GM19463 (cell line): ENCODE results near the gene CLN5.
"Not testable (repeated sequence)": the region's sequence is repeated elsewhere in the genome, so short reads cannot be mapped to it uniquely, and the experiment has no call there.

ENCODE experiments used
- ATAC-seq: cut with Tn5 transposase; IDR thresholded peaks from one replicate; pipeline ENCODE4 v1.9.1; 2021; ENCODE audit warnings: mild to moderate bottlenecking, moderate library complexity; ENCODE audit not compliant: unreplicated experiment

CLN5 gene

DNA sequence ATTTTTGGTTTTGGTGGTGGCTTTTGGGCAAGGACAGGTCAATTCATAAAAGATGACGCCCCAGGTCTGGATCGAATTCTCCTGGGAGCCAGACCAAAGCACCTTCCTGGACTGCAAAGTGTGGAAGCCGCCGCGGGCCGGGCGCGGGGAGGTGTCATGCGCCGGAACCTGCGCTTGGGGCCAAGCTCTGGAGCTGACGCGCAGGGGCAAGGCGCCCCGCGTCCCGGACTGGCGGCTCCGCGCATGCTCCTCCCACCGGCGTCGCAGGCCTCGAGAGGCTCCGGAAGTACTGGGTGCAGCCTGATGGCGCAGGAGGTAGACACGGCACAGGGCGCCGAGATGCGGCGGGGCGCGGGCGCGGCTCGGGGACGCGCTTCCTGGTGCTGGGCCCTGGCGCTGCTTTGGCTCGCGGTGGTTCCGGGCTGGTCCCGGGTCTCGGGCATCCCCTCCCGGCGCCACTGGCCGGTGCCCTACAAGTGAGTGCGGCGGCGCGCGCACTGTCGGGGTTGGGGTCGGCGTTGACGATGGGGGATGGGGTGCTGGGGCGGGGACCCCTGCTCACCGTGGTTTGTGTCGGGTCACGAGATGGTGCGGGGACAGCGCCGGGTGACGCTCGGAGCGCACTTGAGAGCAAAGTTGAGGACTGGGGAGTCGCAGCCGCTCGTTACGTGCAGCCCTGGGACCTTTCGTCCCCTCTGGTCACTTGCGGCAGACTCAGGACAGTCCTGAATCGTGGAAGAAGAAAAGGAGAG, at the start of gene CLN5:
CLN5 (plus strand) TSS at position 286 of the 752 bp plus-strand sequence; CDS start at position 304, 18 bp downstream.
- peak; percentile 92 for ATAC-seq

DNA sequence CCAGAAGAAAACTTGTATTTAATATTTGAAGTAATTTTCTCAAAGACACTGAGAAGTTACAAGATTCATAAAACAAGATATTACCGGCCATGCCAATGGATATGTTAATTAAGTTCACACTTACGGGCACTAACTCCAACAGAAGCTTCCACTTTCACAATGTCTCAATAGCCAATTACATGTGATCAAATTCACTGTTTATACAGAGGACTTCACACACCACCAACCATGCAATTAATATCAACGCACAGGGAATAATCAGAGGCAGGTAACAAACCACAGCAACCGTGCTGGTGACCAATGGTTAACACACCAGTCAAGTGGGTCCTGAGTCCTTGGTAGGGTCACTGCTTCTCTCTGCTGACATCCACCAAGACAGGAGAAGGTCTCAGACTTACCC, 49.5 kb upstream of the CLN5 start:
- no peak for ATAC-seq

DNA sequence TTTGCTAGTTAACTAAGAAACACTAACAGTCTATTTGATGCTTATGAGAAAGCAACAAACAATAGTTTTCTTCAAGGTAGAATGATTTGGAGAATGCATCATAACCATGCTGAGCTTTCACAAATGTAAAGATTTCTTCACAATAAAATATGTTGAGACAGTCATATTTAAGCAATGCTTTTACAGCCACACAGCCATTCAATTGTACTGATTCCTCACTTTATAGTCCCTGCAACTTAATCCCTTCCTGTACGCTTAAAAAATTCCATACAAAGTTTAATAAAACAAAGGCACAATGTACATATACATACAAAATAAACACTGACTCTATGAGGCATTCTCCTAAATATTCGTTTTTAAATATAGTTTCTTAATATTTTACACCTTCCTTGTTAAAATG, 48.2 kb upstream of the CLN5 start:
- ATAC-seq = no peak

DNA sequence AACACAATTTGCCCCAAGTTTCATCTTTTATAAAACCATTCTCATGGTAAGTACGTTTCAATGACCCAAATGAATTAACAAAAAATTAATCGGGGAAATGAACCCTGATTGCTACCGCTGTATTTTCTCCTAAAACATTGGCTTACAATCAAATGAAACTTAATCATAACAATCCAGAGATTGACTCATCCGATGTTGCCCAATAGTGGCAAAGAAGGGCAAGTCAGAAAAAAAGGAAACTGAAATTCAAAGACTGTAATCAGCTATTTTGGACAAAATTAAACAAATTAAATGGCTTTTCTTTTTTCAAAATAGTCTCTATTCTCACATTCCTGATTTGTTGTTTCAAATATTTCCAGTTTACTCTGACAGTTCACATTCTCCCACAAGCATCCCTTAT, 47.4 kb upstream of the CLN5 start:
- ATAC-seq = no peak

DNA sequence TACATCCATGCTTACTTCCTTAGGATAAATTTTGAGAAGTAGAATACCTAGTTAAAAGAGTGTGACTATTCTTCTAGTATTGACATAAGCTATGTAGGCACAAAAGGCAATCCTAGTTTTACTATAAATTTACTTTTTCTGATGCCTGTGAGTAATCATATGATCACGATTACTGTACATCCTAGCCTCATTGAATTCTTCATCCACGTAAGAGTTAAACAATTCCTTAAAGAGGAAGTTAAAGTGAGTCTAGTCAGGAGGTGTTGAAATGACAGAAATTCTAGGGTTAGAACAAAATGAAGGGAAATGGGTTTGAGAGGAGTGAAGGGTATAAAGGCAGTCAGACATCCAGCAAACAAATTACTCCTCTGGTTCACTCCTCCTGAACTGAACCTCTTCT, 43.7 kb upstream of the CLN5 start, which contains the start of gene ACOD1:
ACOD1 (plus strand) TSS at position 363 of the 400 bp plus-strand sequence. CDS start 48 bp downstream, outside the sequence.
- no peak for ATAC-seq

DNA sequence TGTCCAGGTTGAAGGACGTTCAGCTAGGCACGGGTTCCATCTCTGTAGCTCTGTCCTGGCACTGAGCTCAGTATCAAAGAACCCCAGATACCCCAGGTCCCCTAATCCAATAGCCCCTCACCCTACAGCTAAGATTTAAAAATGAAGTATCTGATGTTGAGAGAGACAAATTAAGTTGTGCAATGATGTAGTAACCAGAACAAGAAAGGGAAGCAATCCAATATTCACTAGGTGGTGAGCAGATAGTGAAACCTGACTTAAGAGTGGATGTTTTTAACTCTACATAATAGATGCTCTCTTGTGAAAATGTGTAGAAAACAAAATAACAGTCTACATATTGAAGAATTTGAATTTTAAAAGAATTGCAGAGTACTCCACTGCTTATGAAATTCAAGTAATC, 41.8 kb upstream of the CLN5 start:
- no peak for ATAC-seq

DNA sequence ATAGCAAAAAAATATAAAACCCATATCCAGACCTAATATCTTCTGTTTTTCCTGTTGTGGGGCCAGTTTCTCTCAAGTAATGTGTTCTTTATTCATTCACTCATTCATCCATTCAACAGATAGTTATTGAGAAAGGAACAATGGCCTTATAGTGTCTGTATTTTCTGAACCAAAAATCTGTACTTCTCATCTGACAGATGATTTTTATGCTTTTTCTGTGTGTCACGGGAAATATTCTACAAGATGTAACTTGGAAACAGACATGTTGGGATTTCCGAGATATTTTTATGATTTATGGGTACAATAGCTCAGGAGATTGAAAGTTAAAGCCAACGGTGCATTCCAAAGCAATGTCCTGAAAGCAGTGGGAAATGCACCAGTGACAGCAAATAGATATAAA, 37.9 kb upstream of the CLN5 start:
- no peak for ATAC-seq

DNA sequence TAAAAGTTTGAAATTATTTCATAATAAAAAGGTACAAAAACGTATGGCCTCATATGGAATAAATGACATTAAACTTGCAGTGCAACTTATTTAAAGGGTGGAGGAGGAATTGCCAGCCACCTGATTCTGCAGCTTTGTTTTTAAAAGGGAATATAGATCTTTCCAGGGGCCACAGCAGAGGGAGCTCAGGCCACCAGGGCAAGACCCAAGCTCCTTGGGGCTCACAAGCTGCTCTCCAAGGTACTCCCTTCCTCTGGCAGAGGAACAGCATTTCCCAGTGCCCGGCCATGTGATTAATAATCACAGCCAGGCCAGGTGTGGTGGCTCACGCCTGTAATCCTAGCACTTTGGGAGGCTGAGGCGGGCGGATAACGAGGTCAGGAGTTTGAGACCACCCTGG, 37.3 kb upstream of the CLN5 start:
- no peak for ATAC-seq

DNA sequence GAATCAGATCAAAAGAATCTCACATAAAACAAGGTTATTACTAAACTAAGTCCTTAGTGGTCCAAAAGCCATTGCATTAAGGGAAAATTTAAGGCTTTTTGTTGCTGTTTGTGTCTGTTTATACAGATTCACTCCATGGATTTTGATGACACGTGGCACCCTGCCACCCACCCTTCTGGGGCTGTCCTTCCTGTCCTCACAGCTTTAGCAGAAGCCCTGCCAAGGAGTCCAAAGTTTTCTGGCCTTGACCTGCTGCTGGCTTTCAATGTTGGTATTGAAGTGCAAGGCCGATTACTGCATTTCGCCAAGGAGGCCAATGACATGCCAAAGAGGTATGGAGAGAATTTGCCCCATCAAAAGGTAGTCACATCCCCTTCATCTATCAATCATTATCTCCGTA, 36.7 kb upstream of the CLN5 start:
- no peak for ATAC-seq

DNA sequence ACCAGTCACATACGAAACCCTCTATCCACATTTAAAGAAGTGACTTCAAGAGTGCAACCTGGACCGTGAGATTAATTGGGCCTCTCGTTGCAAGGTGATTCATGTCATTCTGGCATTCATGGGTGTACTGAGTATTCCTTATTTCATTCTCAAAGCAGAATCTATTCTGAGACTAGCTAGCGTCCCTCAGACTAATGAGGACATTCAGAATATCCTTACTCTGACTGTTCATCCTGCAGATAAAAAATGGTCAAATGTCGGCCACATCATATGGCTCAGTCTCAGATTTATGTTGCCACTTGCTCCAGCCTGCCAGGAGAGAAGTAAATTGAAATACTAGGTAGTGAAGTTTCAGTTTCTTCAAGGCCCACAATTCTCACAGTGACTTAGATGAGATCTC, 36.2 kb upstream of the CLN5 start:
- ATAC-seq = no peak

DNA sequence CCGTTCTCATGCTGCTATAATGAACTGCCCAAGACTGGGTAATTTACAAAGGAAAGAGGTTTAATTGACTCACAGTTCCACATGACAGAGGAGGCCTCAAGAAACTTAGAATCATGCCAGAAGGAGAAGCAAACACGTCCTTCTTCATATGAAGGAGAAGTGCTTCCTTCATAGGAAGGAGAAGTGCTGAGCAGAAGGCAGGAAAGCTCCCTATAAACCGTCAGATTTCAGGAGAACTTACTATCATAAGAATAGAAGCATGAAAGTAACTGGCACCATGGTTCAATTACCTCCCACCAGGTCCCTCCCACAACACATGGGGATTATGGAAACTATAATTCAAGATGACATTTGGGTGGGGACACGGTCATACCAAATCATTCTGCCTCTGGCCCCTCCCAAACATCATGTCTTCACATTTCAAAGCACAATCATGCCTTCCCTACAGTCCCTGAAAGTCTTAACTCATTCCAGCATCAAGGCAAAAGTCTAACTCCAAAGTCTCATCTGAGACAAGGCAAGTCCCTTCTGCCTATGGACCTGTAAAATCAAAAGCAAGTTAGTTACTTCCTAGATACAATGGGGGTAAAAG, 32.9 kb upstream of the CLN5 start:
- no peak for ATAC-seq

DNA sequence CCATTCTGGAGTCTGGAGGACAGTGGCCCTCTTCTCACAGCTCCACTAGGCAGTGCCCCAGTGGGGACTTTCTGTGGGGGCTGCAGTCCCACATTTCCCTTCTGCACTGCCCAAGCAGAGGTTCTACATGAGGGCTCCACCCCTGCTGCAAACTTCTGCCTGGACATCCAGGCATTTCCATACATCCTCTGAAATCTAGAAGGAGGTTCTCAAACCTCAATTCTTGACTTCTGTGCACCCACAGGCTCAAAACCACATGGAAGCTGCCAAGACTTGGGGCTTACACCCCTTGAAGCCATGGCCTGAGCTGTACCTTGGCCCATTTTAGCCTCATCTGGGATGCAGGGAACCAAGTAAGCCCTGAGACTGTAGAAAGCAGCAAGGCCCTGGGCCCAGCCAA, 32.1 kb upstream of the CLN5 start:
- ATAC-seq = not testable (repeated sequence)

DNA sequence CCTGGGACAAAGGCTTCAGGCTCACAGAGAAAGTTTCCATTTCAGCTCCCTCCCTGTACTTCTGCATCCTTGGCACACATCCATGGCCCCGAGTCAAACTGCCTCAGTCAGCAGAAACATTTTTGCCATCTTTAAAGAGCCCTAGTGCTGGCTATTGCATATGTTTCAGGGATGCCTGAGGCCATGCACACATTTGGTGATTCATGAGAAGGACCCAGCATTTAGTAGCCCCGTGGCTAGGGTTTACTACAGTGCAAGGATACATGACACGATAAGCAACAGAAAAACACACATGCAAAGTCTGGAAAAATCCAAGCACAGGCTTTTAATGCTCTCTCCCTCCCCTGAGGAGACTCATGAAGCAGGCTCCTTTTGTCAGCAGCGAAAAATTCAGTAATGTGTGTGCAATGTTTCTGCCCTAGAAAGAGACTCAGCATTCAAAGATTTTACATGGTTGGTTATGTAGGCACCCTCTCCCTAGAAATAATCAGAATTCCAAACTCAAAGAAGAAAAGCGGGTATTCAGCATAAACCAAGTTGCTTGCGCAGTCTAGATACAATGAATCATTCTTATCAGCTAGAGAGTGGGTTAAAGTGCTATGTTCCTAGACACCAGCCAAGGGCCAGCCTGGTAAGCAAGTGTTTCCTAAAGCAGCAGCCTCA, 26.0 kb upstream of the CLN5 start:
- no peak for ATAC-seq

DNA sequence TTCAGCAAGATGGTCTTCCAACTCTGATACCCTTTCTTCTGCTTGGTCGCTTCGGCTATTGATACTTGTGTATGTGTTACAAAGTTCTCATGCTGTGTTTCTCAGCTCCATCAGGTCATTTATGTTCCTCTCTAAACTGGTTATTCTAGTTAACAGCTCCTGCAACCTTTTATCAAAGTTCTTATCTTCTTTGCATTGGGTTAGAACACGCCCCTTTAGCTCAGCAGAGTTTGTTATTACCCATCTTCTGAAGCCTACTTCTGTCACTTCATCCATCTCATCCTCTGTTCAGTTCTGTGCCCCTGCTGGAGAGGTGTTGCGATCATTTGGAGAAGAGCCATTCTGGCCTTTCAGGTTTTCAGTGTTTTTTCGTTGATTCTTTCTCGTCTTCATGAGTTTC, 24.9 kb upstream of the CLN5 start:
- ATAC-seq = no peak

DNA sequence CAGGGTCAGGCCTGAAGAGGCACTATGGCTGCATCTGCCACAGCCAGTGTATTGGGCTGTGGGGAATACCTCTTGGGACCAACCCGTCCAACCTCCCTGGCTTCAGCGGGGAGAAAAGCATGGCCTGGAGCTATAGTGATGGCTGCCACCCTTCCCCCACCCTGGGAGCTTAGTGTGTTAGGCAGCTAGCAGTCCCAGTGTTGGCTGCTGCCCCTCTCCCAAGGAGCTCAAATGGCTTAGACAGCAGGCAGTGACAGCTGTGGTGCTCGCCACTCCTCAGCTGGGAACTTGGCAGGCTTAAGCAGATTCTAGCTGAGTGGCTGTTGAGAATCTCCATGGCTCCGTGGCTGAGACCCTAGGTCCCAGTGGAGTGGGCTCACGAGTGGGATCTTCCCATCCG, 23.8 kb upstream of the CLN5 start:
- no peak for ATAC-seq

DNA sequence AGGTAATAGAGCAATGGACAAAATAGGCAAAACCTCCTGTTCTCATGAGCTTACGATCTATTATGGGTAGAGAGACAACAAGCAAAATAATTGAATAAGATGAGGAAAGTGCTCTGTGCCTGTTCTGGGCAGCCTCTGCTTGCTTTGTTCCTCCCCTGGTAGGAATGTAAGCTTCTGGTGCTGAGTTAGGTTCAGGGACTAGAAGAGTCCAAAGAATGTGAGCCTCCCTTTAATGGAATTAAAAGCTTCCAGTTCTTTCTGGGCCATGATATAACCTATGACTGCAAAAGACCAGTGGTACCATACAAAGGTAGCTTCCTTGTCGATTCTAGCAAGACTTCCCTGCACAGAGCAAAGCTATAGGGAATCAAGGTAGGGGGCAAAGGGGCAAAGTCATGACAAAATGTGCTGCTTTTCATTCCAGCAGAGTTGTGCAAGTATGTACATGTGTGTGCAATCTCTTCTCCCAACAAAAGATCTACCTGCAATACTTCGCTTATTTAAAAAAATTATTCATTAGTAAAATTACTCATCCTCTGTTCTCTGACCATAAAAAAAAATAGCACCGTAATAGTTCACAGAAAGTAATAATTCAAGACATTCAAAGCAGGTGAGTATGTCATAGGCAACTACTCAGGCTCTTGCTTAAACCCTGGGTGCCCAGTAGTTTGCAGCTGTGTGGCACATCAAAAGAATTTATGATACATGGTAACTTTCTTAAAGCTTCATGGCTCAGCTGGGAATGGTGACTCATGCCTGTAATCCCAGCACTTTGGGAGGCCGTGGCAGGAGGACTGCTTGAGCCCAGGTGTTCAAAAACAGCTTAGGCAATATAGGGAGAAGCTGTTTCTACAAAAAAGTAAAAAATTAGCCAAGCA, 22.2 kb upstream of the CLN5 start:
- no peak for ATAC-seq

DNA sequence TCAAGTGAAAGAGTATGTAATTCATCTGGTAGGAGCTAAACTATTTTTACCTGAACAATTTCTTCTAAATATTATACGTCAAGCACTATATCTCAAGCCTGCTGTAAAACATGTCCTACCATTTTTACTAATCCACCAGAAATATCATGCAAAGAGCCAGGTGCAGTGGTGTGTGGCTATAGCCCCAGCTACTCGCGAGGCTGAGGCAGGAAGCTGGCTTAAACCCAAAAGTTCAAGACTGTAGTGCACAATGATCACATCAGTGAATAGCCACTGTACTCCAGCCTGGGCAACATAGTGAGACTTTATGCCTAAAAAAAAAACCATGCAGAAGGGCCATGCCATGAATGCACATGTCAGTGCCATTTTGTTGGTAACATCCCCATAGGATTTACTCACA, 20.7 kb upstream of the CLN5 start:
- no peak for ATAC-seq

DNA sequence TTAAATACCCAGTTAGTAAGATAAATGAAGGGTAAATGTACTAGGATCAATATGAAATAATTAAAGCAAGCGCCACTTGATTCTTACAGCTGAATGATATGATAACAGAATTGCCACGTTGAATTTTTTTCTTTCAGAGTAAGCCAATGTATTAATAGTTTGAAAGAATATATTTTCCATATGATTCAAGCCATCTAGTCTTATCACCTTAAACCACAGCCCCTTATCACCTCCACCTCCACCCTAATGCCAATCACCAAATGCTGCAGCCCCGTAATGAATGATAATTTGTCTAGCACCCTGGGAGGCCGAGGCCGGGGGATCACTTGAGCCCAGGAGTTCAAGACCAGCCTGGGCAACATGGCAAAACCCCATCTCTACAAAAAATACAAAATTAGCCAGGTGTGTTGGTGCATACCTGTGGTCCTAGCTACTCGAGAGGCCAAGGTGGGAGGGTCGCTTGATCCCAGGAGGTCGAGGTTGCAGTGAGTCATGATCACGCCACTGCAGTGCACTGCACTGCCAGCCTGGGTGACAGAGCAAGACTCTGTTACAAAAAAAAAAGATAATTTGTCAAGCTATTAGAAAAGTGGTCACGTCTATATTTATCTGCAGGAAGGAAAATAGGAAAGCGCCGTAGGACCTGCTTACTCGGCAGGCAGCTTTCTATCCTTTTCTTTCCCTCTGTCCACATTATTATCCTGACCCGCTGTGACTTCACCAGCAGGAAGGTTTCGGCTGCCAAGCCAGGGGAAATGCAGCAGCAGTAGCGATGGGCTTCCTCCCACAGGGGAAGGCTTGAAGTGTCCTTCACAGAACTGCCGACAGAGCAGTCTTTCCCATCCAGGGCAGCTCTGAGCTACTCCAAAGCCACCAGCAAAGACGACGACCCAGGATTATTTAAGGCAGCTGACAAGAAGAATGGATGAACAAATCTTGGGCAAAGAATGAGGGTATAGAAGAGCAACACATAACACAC, 19.7 kb upstream of the CLN5 start:
- ATAC-seq = no peak

DNA sequence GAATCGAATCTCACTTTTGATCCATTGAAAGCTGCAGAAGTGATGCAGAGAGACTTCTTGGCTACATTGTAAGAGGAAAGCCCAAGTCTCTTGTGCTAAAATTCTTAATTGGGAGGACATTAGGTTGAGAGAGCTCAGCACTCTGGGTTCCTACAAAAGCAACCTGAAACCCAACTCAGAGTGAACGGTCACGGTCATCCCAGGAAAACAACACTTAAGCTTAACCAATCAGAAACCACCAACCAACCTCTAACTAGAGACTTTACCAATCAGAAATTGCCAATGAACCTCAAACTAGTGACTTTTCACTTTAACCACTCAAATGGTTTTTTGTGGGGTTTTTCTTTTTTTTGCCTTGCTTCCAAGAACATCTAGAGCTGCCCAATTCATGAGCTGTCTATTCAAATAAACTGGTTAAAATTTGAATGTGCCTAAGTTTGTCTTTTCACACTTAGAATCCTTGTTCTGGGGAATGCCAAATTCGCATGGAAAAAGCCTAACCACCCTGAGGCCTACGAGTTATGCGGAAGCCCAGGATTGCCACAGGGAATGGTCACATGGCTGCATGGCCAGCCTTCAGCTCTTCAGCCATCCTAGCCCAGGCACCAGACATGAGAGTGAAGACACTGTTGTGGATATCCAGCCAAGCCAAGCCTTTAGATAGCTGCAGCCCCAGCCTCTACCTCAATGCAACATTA, 17.8 kb upstream of the CLN5 start:
- no peak for ATAC-seq

DNA sequence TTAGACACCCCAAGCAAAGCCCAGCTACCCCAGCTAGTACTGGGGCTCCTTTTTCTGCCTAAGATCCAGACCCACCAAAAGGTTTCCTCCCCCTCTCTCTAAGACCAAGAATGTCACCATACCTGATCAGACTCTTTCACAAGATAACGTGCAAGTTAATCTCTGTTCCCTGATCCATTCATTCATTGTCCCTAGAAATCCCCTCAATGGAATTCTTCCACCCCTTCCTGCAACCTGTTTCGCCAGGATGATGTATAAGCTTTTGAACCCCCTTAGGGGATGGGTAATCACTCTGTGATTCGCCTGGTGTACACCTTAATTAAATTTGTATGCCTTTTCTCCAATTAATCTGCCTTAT, 17.3 kb upstream of the CLN5 start:
- no peak for ATAC-seq
